Heart right ventricle (tissue), 16 donors: Measurements from ENCODE around the gene TMEM256. TPM values are rescaled to one million over a fixed set of nuclear protein-coding genes. Genes with fewer than 3 reads are reported as not detected.

Experiments used
- ATAC-seq, 8 donors: fragments of 200-7000 bp; cut with Tn5 transposase; one replicate each; pipeline ENCODE4 v1.9.1; 2020; ENCODE audit warnings: mild to moderate bottlenecking in 8 of 8, moderate library complexity in 8 of 8, moderate number of reproducible peaks in 1 of 8
- DNase-seq, 2 donors: peaks; one replicate each; pipeline ENCODE4 v3.0.0-alpha.2; 2020
- H3K27ac ChIP-seq, 10 donors: fragments of 200-600 bp; sonication (generic) in 2 of 10; one replicate each; pipeline versions ENCODE4 v1.5.0 to v1.8.0; 2020 to 2022; ENCODE audit warnings: mild to moderate bottlenecking in 3 of 10
- H3K27me3 ChIP-seq, 7 donors: fragments of 200-600 bp; one replicate each; pipeline ENCODE4 v1.8.0; 2021 to 2022; ENCODE audit warnings: mild to moderate bottlenecking in 2 of 7
- H3K36me3 ChIP-seq, 9 donors: fragments of 200-600 bp; sonication (generic) in 1 of 9; one replicate each; pipeline versions ENCODE4 v1.5.0 to v1.8.0; 2020 to 2022; ENCODE audit warnings: mild to moderate bottlenecking in 2 of 9
- H3K4me1 ChIP-seq, 9 donors: fragments of 200-600 bp; sonication (generic) in 1 of 9; one replicate each; pipeline versions ENCODE4 v1.5.0 to v1.8.0; 2020 to 2022; ENCODE audit warnings: mild to moderate bottlenecking in 4 of 9
- H3K4me3 ChIP-seq, 10 donors: fragments of 200-600 bp; sonication (generic) in 2 of 10; one replicate each; pipeline versions ENCODE4 v1.5.0 to v1.8.0; 2020 to 2022; ENCODE audit warnings: mild to moderate bottlenecking in 7 of 10, moderate library complexity in 2 of 10
- H3K9me3 ChIP-seq, 11 donors: fragments of 200-600 bp in 10 of 11; sonication (generic) in 2 of 11; one replicate each; pipeline versions ENCODE4 v1.5.0 to v1.8.0; 2013 to 2022; ENCODE audit warnings: mild to moderate bottlenecking in 2 of 11, control low read depth in 1 of 11, moderate library complexity in 1 of 11
- WGBS, 2 donors: extraction: QIAGEN DNeasy Blood & Tissue Kit; methylation state at CpG; one replicate each; pipeline ENCODE4 v1.1.7; 2013; ENCODE audit warnings: inconsistent platforms in 1 of 2; 5-methylcytosine and 5-hydroxymethylcytosine counted together
- intact Hi-C, 10 donors: fragments of 100-400 bp; cut with DNase I; formaldehyde crosslinking; loops; one replicate each; pipeline versions ENCODE4 v1.11.1 to v1.14.2; 2022
- polyA plus RNA-seq, 2 donors: library from polyadenylated mRNA; stranded (reverse); fragments of 200-250 nt; gene quantifications; one replicate each; pipeline ENCODE4 v1.2.3, GENCODE V29; 2013
- total RNA-seq, 10 donors: library from RNA; stranded (reverse); fragmentation: NEBNext Ultra II Directional in 3 of 10; extraction: Animal tissue kit (Norgen Biotek cat#: 25700) in 3 of 10; gene quantifications; one replicate each; pipeline versions ENCODE4 v1.2.1 to v1.2.4, GENCODE V29; 2021 to 2023
- TF ChIP-seq, protein P1 (sequence below), 9 donors: fragments of 200-600 bp; sonication (generic) in 2 of 9; IDR thresholded peaks; one replicate each; pipeline versions ENCODE4 v1.5.0 to v1.8.0; 2021 to 2022; ENCODE audit warnings: antibody characterized with exemption in 9 of 9, mild to moderate bottlenecking in 5 of 9, moderate library complexity in 1 of 9
- donor health status: Arrhythmogenic right ventricular cardiomyopathy.
- donor health status: ischemic (EF 13 %, LVEDD 7.1; RV severe dilation, severe dysfunction).
- donor health status: healthy with polysubstance abuse.
- donor health status: DM: no; HTN: yes; CAD: no.
- donor health status: DM: no; HTN: no; CAD: no.
- donor health status: ischemic (EF 25% LVEDD 6.9; RV normal size, moderate dysfunction).
- donor health status: ischemic (EF 25% LVEDD 5.7; RV mildly dilated, moderate dysfunction).
- donor health status: healthy.
- donor health status: DM: yes; HTN: yes; CAD: no.
- donor health status: Ischemic cardiomyopathy.
- donor health status: ischemic (EF 35%, LVEDD 5.7; RV mildly dilated, moderate dysfunction).
- donor health status: nonischemic (EF 11% LVEDD 7.7; RV severe dilation, severe dysfunction).
- donor health status: DM: yes; HTN: yes; CAD: no.
- donor health status: PGD.
- donor health status: ischemic (EF 29% LVEDD 5.4; RV normal size, mild dysfunction).
- donor health status: nonischemic (EF 23%, LVEDD 6.1; RV moderate dilation, normal function).

The TMEM256 gene
- total and polyA plus RNA-seq, 12 donors, result 61.8 to 169 (median 75.5) TPM

- TF ChIP-seq, protein P1, sequence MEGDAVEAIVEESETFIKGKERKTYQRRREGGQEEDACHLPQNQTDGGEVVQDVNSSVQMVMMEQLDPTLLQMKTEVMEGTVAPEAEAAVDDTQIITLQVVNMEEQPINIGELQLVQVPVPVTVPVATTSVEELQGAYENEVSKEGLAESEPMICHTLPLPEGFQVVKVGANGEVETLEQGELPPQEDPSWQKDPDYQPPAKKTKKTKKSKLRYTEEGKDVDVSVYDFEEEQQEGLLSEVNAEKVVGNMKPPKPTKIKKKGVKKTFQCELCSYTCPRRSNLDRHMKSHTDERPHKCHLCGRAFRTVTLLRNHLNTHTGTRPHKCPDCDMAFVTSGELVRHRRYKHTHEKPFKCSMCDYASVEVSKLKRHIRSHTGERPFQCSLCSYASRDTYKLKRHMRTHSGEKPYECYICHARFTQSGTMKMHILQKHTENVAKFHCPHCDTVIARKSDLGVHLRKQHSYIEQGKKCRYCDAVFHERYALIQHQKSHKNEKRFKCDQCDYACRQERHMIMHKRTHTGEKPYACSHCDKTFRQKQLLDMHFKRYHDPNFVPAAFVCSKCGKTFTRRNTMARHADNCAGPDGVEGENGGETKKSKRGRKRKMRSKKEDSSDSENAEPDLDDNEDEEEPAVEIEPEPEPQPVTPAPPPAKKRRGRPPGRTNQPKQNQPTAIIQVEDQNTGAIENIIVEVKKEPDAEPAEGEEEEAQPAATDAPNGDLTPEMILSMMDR (IDR thresholded peaks at IDR 0.05), result peak in 7 of 9 donors; percentile 18 to 39 (median 29)
- ATAC-seq (peak; percentile 92 to 96 (median 95)), DNase-seq (peak; percentile 89 to 91)
- H3K27ac ChIP-seq, result peak within 1 kb of the TSS; percentile 88 to 98 (median 95)
- H3K9me3 ChIP-seq, result no peaks in the 10 kb centered on the region
- intact Hi-C loops, result loop anchor here in 6 of 10 donors (1.0 to 5.0 kb wide), 5 partner anchors 10 to 44 kb away; partner anchors contain the start of genes KCTD11 (in 2 of the 6), TMEM95 (in 2 of the 6) and TMEM256 (in 1 of the 6)
- H3K27me3 ChIP-seq, result no peaks in the 10 kb centered on the region
- H3K36me3 ChIP-seq, result peaks cover 0 to 32% (median 4%) of the 10 kb centered on the region in 9 donors
- peaks cover 0 to 34% (median 22%) of the 10 kb centered on the region in 9 donors for H3K4me1 ChIP-seq
- 1% methylated on average over 65 to 71 of the region's 71 CpGs for WGBS, 2 donors
- H3K4me3 ChIP-seq, result peak within 1 kb of the TSS; percentile 59 to 98 (median 90)
These were observed 9.3 kb downstream of the TMEM256 start, which contains the start of gene PLSCR3 for GRCh38 chr17:7394452-7395191. Gene PLSCR3 (minus strand): TSS chr17:7394525. CDS start chr17:7394110, 415 bp downstream.

DNA sequence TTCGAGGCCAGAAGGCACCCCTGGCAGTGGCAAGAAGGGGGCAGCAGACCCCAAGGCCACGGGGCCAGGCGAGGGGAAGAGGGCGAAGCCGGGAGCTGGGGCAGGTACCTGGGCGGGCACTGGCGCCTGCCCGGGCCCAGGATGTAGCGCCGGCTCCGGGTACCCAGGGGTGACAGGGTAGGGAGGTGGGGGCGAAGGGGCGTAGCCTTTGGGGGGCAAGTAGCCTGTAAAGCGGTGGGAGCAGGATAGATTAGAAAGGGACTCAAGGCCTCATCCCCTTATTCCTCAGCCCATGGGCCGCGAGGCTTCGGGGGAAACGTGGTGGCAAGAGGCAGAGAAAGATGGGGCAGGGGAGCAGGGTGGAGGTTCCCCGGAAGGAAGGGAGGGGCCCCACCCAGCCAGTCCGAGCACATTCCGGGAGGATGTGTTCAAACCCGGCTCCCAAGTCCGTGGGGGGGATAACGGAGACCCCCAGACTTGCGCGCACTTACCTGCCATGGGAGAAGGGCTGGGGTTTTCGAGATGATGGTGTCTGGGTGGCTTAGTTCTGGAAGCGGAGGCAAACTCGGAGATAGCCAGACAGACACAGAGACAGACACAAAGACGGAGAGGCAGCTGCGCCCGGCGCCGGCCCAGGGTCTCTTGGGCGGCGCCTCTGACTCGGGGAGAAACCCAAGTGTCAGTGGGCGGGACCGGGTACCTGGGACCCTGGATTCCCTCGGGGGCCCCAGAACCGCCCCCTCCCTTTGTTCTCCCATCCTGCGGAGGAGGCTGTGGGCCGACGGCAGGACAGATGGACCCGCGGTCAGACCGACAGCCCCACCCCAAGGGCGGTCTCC, 10.1 kb downstream of the TMEM256 start:
- DNase-seq (no peak), ATAC-seq (peak; percentile 6 to 50 (median 30))
- peaks cover 0 to 34% (median 22%) of the 10 kb centered on the region in 9 donors for H3K4me1 ChIP-seq
- WGBS, 2 donors, result 8% methylated on average over 43 to 48 of the region's 48 CpGs
- H3K27me3 ChIP-seq, result no peaks in the 10 kb centered on the region
- peak overlapping the region; percentile 88 to 98 (median 95) for H3K27ac ChIP-seq
- TF ChIP-seq, protein P1 (IDR thresholded peaks at IDR 0.05), result peak in 1 of 9 donors; percentile 14
- peak overlapping the region; percentile 59 to 98 (median 90) for H3K4me3 ChIP-seq
- intact Hi-C loops, result loop anchor here in 6 of 10 donors (1.0 to 5.0 kb wide), 5 partner anchors 10 to 43 kb away; partner anchors contain the start of genes KCTD11 (in 2 of the 6), TMEM95 (in 2 of the 6) and TMEM256 (in 1 of the 6)
- peaks cover 0 to 40% (median 10%) of the 10 kb centered on the region in 9 donors for H3K36me3 ChIP-seq
- no peaks in the 10 kb centered on the region for H3K9me3 ChIP-seq

GRCh38 chr17:7392696-7393612, 10.9 kb downstream of the TMEM256 start:
- intact Hi-C loops, result loop anchor here in 4 of 10 donors (5.0 kb wide), 2 partner anchors 36 to 41 kb away; partner anchors contain the start of genes KCTD11 (in 2 of the 4) and TMEM95 (in 2 of the 4)
- WGBS, 2 donors, result 76 to 84% methylated on average over 37 to 42 of the region's 42 CpGs
- Histone ChIP-seq H3K27ac (peak overlapping the region in 8 of 10 donors; percentile 89 to 98 (median 95)), H3K36me3 (peaks cover 0 to 49% (median 10%) of the 10 kb centered on the region in 9 donors), H3K4me1 (peaks cover 0 to 34% (median 22%) of the 10 kb centered on the region in 9 donors), H3K4me3 (peak overlapping the region in 9 of 10 donors; percentile 77 to 98 (median 91)), H3K9me3 (no peaks in the 10 kb centered on the region), H3K27me3 (no peaks in the 10 kb centered on the region)
- DNase-seq, result no peak
- no peak for ATAC-seq
- TF ChIP-seq, protein P1 (IDR thresholded peaks at IDR 0.05), result no peak
